GM23338 (cell line): Measurements from ENCODE around the gene DOCK4.

Experiments used
- EZH2 ChIP-seq: fragments of 200-600 bp; sonication (generic); IDR thresholded peaks from one replicate; pipeline ENCODE4 v1.8.0; 2017; ENCODE audit warnings: antibody characterized with exemption, mild to moderate bottlenecking, low read depth; ENCODE audit not compliant: unreplicated experiment
- EZH2phosphoT487 ChIP-seq: fragments of 200-600 bp; sonication (generic); IDR thresholded peaks from one replicate; pipeline ENCODE4 v1.8.1; 2018; ENCODE audit warnings: antibody characterized with exemption; ENCODE audit not compliant: unreplicated experiment
- POLR2AphosphoS5 ChIP-seq: IDR thresholded peaks from 2 replicates; pipeline ENCODE4 v1.6.1; 2016; ENCODE audit warnings: antibody characterized with exemption, low read depth
- TF ChIP-seq, protein P1 (sequence below), 2 experiments: fragments of 200-600 bp in 1 of 2; sonication (generic) in 1 of 2; conservative IDR thresholded peaks; 2 replicates each; pipeline versions ENCODE4 v1.5.1 to v1.6.1; 2016 to 2017; ENCODE audit warnings: antibody characterized with exemption in 2 of 2, low read depth in 2 of 2, mild to moderate bottlenecking in 2 of 2, moderate library complexity in 1 of 2
- TF ChIP-seq, protein P2 (sequence below): IDR thresholded peaks from one replicate; pipeline ENCODE4 v1.6.1; 2018; ENCODE audit warnings: antibody characterized with exemption; ENCODE audit not compliant: unreplicated experiment

DNA sequence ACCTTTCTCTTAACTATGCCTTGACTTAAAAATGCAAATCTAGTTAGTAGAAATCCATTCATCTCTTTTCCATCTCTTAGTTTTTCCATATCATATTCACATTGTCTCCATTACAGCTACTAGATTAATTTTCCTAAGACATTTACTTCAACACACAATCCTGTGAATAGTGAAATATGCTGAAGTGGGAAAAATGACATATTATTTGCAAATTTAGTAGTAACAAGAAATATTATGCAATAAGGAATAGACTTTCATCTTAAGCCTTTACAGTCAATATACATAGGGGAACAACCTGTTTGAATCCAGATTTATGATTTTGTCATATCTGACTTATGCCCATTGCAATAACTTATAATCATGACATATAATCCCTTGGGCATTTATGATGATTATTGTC is 366.9 kb downstream of the DOCK4 start:
- TF ChIP-seq, protein P1, sequence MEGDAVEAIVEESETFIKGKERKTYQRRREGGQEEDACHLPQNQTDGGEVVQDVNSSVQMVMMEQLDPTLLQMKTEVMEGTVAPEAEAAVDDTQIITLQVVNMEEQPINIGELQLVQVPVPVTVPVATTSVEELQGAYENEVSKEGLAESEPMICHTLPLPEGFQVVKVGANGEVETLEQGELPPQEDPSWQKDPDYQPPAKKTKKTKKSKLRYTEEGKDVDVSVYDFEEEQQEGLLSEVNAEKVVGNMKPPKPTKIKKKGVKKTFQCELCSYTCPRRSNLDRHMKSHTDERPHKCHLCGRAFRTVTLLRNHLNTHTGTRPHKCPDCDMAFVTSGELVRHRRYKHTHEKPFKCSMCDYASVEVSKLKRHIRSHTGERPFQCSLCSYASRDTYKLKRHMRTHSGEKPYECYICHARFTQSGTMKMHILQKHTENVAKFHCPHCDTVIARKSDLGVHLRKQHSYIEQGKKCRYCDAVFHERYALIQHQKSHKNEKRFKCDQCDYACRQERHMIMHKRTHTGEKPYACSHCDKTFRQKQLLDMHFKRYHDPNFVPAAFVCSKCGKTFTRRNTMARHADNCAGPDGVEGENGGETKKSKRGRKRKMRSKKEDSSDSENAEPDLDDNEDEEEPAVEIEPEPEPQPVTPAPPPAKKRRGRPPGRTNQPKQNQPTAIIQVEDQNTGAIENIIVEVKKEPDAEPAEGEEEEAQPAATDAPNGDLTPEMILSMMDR (conservative IDR thresholded peaks at IDR 0.05; ENCODE audit: low read depth in 2 of 2) = no peak
- TF ChIP-seq, protein P2, sequence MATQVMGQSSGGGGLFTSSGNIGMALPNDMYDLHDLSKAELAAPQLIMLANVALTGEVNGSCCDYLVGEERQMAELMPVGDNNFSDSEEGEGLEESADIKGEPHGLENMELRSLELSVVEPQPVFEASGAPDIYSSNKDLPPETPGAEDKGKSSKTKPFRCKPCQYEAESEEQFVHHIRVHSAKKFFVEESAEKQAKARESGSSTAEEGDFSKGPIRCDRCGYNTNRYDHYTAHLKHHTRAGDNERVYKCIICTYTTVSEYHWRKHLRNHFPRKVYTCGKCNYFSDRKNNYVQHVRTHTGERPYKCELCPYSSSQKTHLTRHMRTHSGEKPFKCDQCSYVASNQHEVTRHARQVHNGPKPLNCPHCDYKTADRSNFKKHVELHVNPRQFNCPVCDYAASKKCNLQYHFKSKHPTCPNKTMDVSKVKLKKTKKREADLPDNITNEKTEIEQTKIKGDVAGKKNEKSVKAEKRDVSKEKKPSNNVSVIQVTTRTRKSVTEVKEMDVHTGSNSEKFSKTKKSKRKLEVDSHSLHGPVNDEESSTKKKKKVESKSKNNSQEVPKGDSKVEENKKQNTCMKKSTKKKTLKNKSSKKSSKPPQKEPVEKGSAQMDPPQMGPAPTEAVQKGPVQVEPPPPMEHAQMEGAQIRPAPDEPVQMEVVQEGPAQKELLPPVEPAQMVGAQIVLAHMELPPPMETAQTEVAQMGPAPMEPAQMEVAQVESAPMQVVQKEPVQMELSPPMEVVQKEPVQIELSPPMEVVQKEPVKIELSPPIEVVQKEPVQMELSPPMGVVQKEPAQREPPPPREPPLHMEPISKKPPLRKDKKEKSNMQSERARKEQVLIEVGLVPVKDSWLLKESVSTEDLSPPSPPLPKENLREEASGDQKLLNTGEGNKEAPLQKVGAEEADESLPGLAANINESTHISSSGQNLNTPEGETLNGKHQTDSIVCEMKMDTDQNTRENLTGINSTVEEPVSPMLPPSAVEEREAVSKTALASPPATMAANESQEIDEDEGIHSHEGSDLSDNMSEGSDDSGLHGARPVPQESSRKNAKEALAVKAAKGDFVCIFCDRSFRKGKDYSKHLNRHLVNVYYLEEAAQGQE = no peak
- TF ChIP-seq EZH2phosphoT487 = no peak
- TF ChIP-seq POLR2AphosphoS5 = no peak
- TF ChIP-seq EZH2 = no peak
